Upper lobe of left lung (tissue), 4 donors: ENCODE data around the gene MAZ.

Experiments
- CTCF ChIP-seq, 6 experiments: fragments of 450-650 bp in 4 of 6; fragments of 200-600 bp in 2 of 6; sonication (generic) in 2 of 6; IDR thresholded peaks; one replicate each; pipeline ENCODE4 v1.5.1; 2016 to 2019; ENCODE audit warnings: antibody characterized with exemption in 6 of 6
- POLR2A ChIP-seq, 4 donors: fragments of 450-650 bp; IDR thresholded peaks; one replicate each; pipeline ENCODE4 v1.5.1; 2016 to 2017; ENCODE audit warnings: antibody characterized with exemption in 4 of 4, mild to moderate bottlenecking in 2 of 4
- POLR2AphosphoS5 ChIP-seq, 2 donors: sonication (generic); formaldehyde crosslinking; IDR thresholded peaks; one replicate each; pipeline ENCODE4 v1.5.1; 2017; ENCODE audit warnings: antibody characterized with exemption in 2 of 2

GRCh38 chr16:29757950-29758466, 48.3 kb upstream of the MAZ start:
- TF ChIP-seq CTCF (IDR thresholded peaks at IDR 0.05) (no peak), POLR2A (IDR thresholded peaks at IDR 0.05) (no peak), POLR2AphosphoS5 (IDR thresholded peaks at IDR 0.05) (no peak)
